Stimulated activated CD4-positive, alpha-beta T cell treated with anti-CD3 and anti-CD28 coated beads, TNF-alpha, amount 100 ng/mL, for 48 hours (primary cell): ENCODE results near the gene UBA5.
"Not testable (repeated sequence)": the region's sequence is repeated elsewhere in the genome, so short reads cannot be mapped to it uniquely, and the experiment has no call there.

Experiments used
- DNase-seq, 3 donors: peaks; one replicate each; pipeline ENCODE4 v3.0.0-alpha.2; 2020; ENCODE audit warnings: low read depth in 3 of 3

The UBA5 gene

DNA sequence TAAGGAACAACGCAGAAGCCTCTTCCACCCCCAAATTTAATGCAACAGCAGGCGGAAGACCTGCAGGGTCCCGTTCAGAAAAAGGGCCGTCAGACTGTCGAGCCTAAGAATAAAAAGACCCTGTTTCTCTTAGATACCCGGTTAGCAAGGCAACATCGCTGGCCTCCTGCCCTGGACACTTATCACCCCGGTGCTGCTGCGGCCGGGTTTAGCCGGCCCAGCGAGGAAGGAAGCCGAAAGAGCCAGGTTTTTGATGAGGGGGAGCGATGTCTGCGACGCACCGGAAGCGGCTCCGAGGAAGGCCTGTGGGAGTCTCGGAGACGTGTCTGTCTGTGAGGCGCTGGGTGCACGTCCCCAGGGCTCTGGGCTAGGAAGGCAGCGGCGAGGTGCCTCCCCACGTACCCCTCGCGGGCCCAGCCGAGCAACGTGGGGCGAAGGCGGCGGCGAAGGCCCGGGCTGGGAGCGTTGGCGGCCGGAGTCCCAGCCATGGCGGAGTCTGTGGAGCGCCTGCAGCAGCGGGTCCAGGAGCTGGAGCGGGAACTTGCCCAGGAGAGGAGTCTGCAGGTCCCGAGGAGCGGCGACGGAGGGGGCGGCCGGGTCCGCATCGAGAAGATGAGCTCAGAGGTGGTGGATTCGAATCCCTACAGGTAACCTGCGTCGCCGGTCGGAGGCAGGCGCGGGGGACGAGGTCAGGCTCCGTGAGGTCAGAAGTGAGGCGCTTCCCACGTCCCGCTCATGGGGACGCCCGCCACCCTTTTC lies at the start of gene UBA5:
UBA5 (plus strand) TSS at position 278 of the 759 bp plus-strand sequence; CDS start at position 487, 209 bp downstream.
- peak; percentile 35 to 59 (median 59) for DNase-seq

GRCh38 chr3:132615301-132615700 lies 44.8 kb upstream of the UBA5 start:
- not testable (repeated sequence) for DNase-seq

DNA sequence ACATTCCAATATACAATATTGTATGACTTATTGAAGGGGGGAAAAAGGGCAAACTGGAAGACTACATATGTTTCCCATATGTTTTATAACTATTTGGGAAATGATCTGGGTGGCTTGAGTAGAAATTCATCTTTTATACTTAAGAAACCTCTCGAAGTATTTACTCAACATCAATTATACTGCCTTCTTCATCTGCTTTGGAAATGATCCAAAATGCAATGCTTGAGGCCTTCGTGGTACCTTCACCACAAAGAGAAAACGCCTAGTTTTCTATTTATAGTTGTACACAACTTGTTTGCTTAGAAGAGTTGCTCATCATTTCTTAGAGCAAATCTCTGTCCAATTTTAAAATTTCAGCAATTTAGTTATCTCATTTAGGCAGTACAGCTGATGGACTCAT lies 44.2 kb upstream of the UBA5 start:
- no peak for DNase-seq

DNA sequence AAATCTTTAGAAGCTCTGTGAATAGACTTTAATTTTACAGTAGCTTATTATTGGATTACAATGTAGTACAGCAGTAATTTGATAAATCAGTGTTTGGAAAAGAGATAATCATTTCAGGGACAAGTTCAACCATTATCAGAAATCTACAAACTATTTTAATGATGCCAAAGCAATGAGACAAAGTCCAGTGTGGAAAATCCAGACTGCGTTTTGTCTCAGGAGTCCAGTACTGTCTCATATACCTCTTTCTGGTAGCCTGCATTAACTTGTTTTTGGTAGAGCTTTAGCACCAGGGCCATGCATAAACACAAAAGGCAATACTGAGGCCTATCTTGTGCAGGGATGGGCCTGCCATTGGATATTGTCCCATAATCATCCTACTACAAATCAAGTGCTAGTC lies 43.3 kb upstream of the UBA5 start:
- DNase-seq = no peak

- no peak for DNase-seq
These were observed 38.0 kb upstream of the UBA5 start for GRCh38 chr3:132622148-132622547.

GRCh38 chr3:132622761-132623160 lies 37.4 kb upstream of the UBA5 start:
- DNase-seq = no peak

DNA sequence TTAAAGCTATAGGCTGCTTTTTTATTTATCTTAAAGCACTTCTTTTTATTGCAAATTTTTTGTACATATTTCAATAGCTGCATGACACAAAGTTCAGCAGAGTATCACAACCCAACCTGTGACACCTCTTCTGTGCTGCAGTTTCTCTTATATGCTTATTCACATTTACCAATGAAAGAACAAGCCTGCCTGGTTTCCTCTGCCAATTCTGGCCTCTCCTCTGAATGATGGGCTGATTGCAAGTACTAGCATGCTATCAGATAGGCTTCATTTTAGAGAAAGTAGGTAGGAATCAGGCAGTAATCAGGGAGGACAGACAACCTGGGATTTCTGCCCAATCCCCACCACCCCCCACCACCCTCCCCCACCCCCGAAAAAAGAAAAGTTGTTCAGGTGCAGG lies 36.5 kb upstream of the UBA5 start:
- no peak for DNase-seq

DNA sequence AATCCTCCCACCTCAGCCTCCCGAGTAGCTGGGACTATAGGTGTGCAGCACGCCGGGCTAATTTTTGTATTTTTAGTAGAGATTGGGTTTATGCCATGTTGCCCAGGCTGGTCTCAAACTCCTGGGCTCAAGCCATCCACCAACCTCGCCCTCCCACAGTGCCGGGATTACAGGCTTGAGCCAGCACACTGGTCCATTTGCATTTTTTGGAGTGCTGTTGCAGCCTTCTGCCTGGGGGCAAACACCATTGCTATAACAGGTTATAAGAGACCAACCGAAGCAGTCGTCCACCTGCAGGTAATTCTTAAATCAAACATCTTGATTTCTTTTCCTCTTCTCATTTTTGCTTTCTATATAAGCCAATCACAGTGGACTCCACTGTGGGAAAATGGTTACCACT lies 35.3 kb upstream of the UBA5 start:
- no peak for DNase-seq

GRCh38 chr3:132625613-132626012 lies 34.5 kb upstream of the UBA5 start:
- DNase-seq = no peak

GRCh38 chr3:132626955-132627354 lies 33.2 kb upstream of the UBA5 start:
- no peak for DNase-seq

- no peak for DNase-seq
These were observed 32.0 kb upstream of the UBA5 start for GRCh38 chr3:132628157-132628556.

- DNase-seq = no peak
These were observed 30.2 kb upstream of the UBA5 start for GRCh38 chr3:132629928-132630327.

DNA sequence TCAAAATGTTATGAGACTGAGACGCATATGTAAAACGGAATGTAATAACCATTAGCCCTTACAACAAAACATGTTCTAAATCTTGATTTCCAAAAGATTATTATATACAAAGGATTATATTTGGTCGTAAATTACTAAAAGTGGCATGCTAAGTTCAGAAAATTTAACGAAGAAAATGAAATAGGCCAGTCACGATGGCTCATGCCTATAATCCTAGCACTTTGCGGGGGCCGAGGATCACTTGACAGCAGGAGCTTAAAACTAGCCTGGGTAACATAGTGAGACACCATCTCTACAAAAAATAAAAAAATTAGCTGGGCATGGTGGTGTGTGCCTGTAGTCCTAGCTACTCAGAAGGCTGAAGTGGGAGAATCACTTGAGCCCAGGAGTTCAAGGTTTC lies 29.5 kb upstream of the UBA5 start:
- no peak for DNase-seq

- DNase-seq = no peak
These were observed 25.1 kb upstream of the UBA5 start for GRCh38 chr3:132635052-132635451.

DNA sequence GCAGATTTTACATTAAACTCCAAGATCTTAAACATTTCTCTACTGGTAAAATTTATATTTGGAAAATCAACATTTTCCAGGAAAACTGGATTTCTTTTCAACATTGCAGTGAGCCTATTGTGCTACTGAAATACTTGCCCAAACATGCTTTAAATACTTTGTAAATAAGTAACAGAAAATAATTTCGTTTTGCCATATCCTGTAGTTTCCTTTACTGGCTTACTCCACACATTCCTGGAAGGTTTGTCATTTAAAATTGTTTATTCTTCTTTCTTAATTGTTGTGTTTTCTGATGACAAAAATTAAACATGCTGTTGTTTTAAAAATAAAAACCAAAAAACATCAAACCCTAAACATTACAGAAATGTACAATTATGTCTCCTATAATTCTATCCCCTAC lies 22.5 kb upstream of the UBA5 start:
- no peak for DNase-seq

GRCh38 chr3:132638706-132639105 lies 21.4 kb upstream of the UBA5 start:
- no peak for DNase-seq

- not testable (repeated sequence) for DNase-seq
These were observed 18.7 kb upstream of the UBA5 start for GRCh38 chr3:132641427-132641826.

GRCh38 chr3:132641837-132642538 lies 18.1 kb upstream of the UBA5 start:
- DNase-seq = no peak

DNA sequence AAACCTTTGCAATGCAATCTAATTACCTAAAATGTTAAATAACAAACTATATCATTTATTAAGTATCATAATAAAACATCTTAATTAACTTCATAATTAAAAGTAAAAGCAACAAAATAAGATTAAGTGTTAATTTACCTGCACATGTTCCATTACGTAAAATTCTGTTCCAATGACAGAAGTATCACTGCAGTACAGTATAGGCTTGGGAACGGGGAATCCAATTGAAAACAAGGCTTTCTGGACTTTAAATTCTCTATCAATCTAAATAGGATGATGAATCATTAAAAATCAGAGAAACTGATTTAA lies 17.6 kb upstream of the UBA5 start:
- no peak for DNase-seq

DNA sequence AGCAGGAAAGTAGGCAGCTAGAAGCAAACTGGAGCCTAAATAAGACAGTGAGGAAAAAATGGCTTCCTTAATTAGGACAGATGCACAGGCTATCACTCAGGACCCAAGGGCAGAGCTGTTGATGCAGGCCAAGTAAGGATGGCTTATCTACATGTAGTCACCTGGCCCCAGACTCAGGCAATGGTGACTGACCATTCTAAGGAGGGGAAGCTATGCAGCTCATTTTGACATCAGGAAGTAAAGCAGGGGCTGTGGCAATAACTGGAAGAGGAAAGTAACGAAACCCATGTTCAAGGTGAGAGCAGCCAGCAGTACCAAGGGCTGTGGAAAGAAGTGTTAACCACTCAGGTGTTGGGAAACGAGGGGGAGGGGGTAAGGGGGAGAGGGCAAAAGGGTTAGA lies 16.8 kb upstream of the UBA5 start:
- no peak for DNase-seq

GRCh38 chr3:132645058-132645457 lies 15.1 kb upstream of the UBA5 start:
- DNase-seq = no peak

- DNase-seq = no peak
These were observed 10.0 kb upstream of the UBA5 start for GRCh38 chr3:132650153-132650552.

DNA sequence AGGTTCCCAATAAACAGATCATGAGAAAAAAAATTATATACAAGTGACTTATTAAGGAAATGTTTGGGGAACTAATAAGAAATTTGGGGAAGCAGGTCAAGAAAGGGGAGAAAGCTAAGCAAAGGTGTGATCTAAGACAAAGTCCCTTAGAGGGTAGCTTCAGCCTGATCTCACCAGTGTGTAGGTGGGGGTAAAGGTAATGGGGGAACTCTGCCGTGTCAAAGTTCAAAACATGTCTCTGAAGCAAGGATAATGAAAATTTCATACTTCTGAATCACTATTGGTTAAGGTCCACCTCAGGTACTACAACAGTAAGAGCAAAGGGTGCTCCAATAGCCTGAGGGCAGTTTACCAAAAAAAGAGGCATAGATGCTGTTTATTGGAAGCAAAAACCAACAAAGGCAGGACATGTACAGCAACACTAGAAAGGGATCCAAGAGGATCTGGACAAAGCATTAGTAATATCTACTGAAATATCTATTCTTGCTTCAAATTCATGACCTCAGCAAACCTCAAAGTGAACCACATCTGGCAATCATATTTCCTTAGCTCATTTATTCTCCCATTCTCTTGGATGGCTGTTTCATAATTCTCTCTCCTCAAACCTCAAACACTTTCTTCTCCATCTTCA lies 7.4 kb upstream of the UBA5 start:
- no peak for DNase-seq
